ENCODE results near the gene CTAGE9.
"Not testable (repeated sequence)": the region's sequence is repeated elsewhere in the genome, so short reads cannot be mapped to it uniquely, and the experiment has no call there.

CTAGE9 gene

GRCh38 chr6:131728296-131728939, 17.6 kb upstream of the CTAGE9 start:
- no peak for DNase-seq

DNA sequence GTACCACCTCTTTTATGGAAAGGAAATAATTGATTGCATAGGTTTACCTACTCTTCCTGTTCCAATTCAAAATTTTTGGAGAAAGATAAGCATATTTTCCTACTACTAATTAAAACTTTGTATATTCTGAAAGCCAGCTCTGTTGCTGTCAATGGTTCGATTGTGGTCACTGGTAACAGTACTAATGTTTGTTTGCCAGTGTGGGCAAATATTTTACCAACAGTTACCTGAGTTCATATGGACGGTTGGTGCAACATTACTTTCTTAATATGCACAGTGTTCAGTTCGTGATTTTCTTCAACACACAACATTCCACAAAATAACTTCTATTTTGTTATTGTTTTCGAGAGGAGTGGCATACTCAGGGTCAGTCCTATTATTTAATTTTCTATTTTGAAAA, 17.1 kb upstream of the CTAGE9 start:
- DNase-seq = no peak

DNA sequence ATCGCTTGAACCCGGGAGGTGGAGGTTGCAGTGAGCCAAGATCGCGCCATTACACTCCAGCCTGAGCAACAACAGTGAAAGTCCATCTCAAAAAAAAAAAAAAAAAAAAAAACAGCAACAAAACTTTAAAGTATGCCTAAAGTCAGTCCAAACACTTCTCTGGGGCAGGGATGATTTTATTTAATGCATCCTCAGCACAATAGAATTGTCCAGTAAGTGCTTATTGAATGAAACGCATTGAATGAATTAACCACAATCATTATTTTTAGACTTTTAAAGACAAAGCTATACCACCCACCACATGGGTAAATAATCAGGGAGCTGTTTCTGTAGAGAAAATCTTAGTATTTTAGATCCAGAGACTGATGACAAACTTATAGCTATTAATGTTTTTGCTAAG, 16.6 kb upstream of the CTAGE9 start:
- DNase-seq = no peak

DNA sequence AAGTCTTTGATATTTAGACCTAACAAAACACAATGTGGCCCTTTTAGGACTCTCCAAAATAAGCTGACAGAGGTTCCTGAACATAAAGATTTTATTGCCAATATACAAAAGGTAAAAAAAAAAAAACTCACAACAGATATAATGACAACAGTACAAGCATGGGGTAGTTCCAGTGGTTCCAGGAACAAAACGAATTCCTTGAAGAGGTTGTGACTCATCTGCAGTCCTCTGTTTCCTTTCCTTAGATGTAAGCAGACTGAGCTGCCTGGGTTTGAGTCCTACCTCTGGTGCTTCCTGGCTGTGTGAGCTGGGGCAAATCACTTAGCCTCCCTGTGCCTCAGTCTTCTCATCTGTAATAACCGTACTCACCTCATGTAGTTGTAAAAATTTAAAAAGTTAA, 13.3 kb upstream of the CTAGE9 start:
- no peak for DNase-seq

DNA sequence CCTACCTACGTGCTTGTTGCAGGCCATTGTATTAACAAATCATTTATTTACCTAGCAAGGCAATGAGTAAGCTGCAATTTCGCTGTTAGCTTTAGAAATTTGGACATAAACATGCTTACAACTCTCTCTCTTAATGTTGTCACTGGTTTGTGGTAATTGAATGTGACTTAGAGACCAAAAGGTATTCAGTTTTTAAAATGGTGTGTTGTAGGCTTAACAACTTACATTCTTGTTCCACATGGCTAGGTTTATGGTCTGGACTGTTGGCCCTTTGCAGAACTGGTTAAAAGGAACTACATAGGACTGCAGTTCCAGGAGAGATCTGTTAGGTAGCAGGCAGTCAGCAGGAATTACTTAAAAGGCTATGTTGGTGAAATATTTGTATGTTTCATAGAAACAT, 10.3 kb upstream of the CTAGE9 start:
- DNase-seq = no peak

GRCh38 chr6:131717836-131718542, 7.2 kb upstream of the CTAGE9 start:
- no peak for DNase-seq

DNA sequence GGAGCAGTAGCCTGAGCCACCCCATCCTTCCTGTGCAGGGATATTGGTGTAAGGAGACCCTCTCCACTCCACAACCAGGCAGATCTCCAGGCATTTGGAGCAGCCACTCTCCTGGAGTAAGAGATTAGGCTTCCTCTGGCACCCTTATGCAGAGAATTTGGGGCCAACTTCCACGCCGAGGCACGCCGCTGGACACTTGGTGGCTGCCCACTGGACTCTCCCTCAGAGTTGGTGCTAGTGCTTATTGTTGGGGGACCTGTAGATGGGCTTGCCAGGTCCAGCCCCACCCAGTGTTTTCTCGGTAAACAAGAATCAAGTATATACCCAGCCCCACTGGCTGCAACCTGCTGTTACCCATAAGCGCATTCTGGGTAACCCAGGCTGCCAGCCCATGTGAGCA, 4.8 kb upstream of the CTAGE9 start:
- not testable (repeated sequence) for DNase-seq

DNA sequence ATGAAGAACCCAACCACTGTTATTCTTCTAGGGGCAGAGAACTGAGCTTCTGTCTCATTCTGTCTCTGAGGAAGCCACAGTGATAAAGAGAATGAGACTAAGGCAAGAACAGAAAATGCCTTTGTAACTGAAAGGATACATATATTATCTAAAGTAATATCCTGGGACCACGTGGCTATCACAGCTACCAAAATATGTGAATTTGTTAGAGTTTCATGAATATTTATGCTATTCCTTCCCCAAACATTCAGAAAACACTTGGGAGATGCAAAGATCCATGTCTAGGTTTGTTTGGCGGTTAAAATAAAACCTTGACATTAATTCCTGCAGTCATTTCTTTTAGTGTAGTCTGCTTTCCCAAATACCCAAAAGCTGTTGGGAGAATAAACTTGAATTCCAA, 6.9 kb downstream of the CTAGE9 start:
- not testable (repeated sequence) for DNase-seq

GRCh38 chr6:131700851-131701250, 10.0 kb downstream of the CTAGE9 start:
- DNase-seq = not testable (repeated sequence)

- DNase-seq = no peak
Observed at GRCh38 chr6:131696956-131697355, 13.9 kb downstream of the CTAGE9 start.

DNA sequence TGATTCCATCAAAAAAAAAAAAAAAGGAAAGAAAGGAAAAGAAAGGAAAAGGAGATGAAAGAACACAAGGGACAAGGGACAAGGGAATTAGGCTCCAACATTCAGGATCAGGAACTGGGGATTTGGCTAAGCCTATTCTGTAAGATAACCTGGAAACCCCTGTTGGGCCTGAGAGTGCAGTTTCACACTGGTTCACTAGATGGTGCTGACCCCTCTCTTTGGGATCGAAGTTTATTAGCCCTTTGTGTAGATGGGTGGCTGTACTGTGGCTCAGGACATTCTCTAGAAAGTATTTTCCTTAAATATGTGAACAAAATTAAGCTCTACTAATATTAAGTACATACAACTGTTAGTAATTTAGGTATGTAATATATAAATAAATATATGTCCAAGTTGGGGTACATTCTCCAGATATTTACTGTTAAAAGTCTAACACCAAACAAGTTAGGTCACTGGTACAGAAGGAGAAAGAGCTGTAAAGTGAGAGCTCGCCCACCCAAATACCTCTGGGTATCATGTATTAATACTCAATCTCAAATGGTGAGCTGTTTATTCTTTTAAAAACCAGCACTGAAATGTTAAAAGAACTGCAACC, 15.9 kb downstream of the CTAGE9 start:
- DNase-seq = peak; percentile 48 to 59

GRCh38 chr6:131693384-131693783, 17.4 kb downstream of the CTAGE9 start:
- DNase-seq = no peak

GRCh38 chr6:131692589-131692988, 18.2 kb downstream of the CTAGE9 start:
- no peak for DNase-seq

DNA sequence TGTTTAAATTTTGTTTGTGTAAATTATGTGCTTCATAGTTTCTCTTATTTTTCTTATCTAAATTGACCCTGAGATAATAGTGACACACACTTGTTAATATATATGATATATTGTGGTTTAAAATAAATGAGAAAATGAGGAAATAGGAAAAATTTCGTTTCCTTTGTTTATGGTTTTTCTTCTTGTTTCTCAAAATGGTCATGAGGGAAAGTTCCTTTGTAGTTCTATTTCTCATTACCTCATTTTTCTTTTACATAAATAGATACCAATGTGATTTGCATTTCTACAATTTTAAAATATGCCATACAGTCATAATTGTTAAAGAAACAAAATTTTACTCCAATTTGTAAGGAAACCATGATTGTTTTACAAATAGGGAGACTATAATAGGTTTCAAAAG, 18.8 kb downstream of the CTAGE9 start:
- DNase-seq = peak in 1 of 2 donors; percentile 19

DNA sequence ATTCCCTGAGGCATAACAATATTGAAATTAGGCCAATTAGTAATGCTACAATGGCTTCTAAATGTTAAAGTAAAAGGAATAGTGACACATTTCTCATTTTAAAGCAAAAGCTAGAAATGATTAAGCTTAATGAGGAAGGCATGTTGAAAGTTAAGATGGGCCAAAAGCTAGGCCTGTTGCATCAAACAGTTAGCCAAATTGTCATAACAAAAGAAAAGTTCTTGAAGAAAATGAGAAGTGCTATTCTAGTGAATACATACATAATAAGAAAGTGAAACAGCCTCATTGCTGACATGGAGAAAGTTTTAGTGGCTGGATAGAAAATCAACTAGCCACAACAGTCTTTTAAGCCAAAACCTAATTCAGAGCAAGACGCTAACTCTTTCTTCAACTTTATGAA, 22.5 kb downstream of the CTAGE9 start:
- peak in 1 of 2 donors; percentile 3 for DNase-seq

DNA sequence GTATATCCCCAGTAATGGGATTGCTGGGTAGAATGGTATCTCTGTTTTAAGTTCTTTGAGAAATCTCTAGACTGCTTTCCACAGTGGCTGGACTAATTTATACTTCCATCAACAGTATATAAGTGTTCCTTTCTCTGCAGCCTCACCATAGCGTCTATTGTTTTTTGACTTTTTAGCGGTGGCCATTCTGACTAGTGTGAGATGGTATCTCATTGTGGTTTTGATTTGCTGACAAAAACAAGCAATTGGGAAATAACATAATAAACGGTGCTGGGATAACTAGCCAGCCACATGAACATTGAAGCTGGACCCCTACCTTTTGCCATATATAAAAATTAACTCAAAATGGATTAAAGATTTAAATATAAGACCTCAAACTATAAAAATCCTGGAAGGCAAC, 23.8 kb downstream of the CTAGE9 start:
- no peak for DNase-seq

GRCh38 chr6:131685266-131685780, 25.5 kb downstream of the CTAGE9 start:
- no peak for DNase-seq

DNA sequence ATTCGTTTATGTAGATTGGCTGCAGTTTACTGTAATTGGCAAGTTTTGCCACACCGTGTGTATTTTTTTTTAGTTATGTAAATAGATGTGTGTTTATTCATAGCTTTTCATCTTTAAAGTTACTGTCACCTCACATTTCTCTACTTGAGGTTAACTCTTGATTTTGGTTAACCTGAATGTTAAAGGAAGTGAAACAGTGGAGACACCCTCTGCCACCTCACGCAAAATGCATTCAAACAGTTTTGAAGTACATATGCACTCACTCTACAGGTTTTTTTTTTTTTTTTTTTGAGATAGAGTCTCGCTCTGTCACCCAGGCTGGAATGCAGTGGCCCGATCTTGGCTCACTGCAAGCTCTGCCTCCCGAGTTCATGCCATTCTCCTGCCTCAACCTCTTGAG, 27.3 kb downstream of the CTAGE9 start:
- DNase-seq = no peak

DNA sequence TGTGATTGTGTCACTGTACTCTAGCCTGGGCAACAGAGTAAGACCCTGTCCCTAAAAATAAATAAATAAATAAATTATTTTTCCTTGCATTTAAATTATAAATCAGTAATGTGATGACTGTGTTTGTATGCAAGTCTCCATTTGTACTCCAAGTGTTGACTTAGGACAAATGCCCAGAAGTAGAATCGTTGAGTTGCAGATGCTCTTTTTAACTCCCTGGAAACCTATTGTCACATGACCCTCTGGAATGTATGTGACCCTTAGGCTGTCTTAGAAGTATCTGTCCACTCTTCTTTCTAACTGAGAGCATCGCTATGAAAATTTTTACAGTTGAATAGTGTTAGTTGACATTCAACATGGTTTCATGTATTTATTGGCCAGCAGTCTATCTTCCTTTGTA, 28.4 kb downstream of the CTAGE9 start:
- no peak for DNase-seq

DNA sequence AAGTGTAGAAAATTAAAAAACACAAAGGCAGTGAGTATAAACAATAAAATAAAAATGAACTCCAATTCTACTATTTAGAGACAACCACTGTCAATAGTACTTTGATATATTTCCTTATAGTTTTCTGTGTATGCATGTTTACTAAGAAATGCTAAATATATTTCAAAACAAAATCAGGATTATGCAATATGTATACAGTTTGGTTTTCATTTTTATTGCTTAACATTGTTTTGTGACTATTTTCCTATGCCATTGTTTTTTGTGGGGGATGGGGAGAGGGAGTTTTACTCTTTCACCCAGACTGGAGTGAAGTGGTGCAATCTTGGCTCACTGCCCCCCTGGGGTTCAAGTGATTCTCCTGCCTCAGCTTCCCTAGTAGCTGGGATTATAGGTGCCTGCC, 29.2 kb downstream of the CTAGE9 start:
- DNase-seq = no peak

GRCh38 chr6:131680868-131681267, 29.9 kb downstream of the CTAGE9 start:
- no peak for DNase-seq

- no peak for DNase-seq
Observed at GRCh38 chr6:131678442-131678841, 32.4 kb downstream of the CTAGE9 start.

DNA sequence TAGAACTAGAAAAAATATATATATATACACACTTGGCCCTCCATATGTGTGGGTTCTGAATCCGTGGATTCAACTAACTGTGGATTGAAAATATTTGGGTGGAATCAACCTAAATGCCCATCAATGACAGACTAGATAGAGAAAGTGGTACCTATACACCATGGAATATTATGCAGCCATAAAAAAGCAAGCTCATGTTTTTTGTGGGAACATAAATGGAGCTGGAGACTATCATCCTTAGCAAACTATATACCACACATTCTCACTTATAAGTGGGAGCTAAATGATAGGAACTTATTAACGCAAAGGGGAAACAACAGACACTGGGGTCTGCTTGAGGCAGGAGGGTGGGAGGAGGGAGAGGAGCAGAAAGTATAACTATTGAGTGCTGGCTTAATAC, 37.6 kb downstream of the CTAGE9 start:
- no peak for DNase-seq

GRCh38 chr6:131669891-131670290, 40.9 kb downstream of the CTAGE9 start:
- DNase-seq = no peak

All from inflammatory macrophage (primary cell).